Ovary (tissue), 3 donors: Measurements from ENCODE around the gene TRAK2.

Experiments
- POLR2A ChIP-seq: fragments of 450-650 bp; IDR thresholded peaks from one replicate; pipeline ENCODE4 v1.6.1; 2017; ENCODE audit warnings: antibody characterized with exemption, mild to moderate bottlenecking, moderate library complexity
- TF ChIP-seq, protein P1 (sequence below), 3 donors: fragments of 450-650 bp in 2 of 3; fragments of 200-600 bp in 1 of 3; IDR thresholded peaks; one replicate each; pipeline versions ENCODE4 v1.5.1 to v1.8.0; 2016 to 2022; ENCODE audit warnings: antibody characterized with exemption in 3 of 3, mild to moderate bottlenecking in 1 of 3
- donor health status: DM: no; HTN: no; CAD: no.

DNA sequence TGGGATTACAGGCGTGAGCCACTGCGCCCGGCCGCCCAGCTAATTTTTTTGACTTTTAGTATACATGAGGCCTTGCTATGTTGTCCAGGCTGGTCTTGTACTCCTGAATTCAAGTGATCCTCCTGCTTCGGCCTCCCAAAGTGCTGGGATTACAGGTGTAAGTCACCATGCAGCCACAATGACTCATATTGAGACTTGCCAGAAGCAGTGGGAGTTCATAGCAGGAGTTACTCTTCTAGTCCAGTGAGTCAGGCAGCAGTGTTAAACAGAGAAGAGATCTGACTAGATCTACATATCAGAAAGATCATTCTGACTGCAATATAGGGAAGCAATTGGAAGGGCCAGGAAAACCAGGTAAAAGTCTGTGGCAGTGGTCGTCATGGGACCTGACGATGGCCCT lies 92.6 kb downstream of the TRAK2 start:
- TF ChIP-seq, protein P1, sequence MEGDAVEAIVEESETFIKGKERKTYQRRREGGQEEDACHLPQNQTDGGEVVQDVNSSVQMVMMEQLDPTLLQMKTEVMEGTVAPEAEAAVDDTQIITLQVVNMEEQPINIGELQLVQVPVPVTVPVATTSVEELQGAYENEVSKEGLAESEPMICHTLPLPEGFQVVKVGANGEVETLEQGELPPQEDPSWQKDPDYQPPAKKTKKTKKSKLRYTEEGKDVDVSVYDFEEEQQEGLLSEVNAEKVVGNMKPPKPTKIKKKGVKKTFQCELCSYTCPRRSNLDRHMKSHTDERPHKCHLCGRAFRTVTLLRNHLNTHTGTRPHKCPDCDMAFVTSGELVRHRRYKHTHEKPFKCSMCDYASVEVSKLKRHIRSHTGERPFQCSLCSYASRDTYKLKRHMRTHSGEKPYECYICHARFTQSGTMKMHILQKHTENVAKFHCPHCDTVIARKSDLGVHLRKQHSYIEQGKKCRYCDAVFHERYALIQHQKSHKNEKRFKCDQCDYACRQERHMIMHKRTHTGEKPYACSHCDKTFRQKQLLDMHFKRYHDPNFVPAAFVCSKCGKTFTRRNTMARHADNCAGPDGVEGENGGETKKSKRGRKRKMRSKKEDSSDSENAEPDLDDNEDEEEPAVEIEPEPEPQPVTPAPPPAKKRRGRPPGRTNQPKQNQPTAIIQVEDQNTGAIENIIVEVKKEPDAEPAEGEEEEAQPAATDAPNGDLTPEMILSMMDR (IDR thresholded peaks at IDR 0.05), result no peak
- no peak for TF ChIP-seq POLR2A
